Activated CD8-positive, alpha-beta T cell treated with anti-CD3 and anti-CD28 coated beads, Interleukin-2, amount 10 ng/mL, durations not matched to agents 7 days and 5 days (primary cell): ENCODE measurements around the gene CFD. TPM values are rescaled to one million over a fixed set of nuclear protein-coding genes. Genes with fewer than 3 reads are reported as not detected.
"Not testable (repeated sequence)": the region's sequence is repeated elsewhere in the genome, so short reads cannot be mapped to it uniquely, and the experiment has no call there.

Experiments
- ATAC-seq: fragments of 150-1000 bp; cut with Tn5 transposase; one replicate; pipeline ENCODE4 v1.10.0; 2021; ENCODE audit warnings: moderate library complexity
- CTCF ChIA-PET: fragments of 350-600 bp; sonication (Branson Sonifier 250); formaldehyde crosslinking; loops from one replicate; lab custom pipeline; 2021; ENCODE audit warnings: antibody characterized with exemption; lab: Charles Lee
- POLR2A ChIA-PET: fragments of 350-600 bp; sonication (Branson Sonifier 250); formaldehyde crosslinking; loops from one replicate; lab custom pipeline; 2021; ENCODE audit warnings: antibody characterized with exemption; lab: Charles Lee
- DNase-seq: peaks from one replicate; pipeline ENCODE4 v3.0.0-alpha.2; 2020
- H3K27ac Mint-ChIP-seq: one replicate; pipeline ENCODE4 v1.8.0; 2021; ENCODE audit warnings: mild to moderate bottlenecking, mixed read lengths
- H3K27me3 Mint-ChIP-seq: one replicate; pipeline ENCODE4 v1.8.0; 2021; ENCODE audit warnings: low read depth, mixed read lengths
- H3K36me3 Mint-ChIP-seq: one replicate; pipeline ENCODE4 v1.8.0; 2021; ENCODE audit warnings: low read depth, mixed read lengths
- H3K4me1 Mint-ChIP-seq: one replicate; pipeline ENCODE4 v1.8.0; 2021; ENCODE audit warnings: low read depth, mixed read lengths
- H3K4me3 Mint-ChIP-seq: one replicate; pipeline ENCODE4 v1.8.0; 2021; ENCODE audit warnings: mild to moderate bottlenecking, mixed read lengths
- H3K9me3 Mint-ChIP-seq: one replicate; pipeline ENCODE4 v1.8.0; 2022; ENCODE audit warnings: mixed read lengths; ENCODE audit not compliant: insufficient read depth
- total RNA-seq, 2 experiments: library from RNA; stranded (reverse); gene quantifications; one replicate each; pipeline ENCODE4 v1.2.3, GENCODE V29; 2021

The CFD gene
- total RNA-seq, 2 experiments from 2014 or later: 2.1 to 2.2 TPM

- H3K9me3 Mint-ChIP-seq, CTCF ChIA-PET, ATAC-seq, H3K36me3 Mint-ChIP-seq, H3K4me1 Mint-ChIP-seq, H3K4me3 Mint-ChIP-seq, H3K27ac Mint-ChIP-seq, DNase-seq: not testable (repeated sequence)
- POLR2A ChIA-PET: interaction anchor here (1.0 kb wide), 1 partner anchor 10 kb away, joined by 3 read pairs; no protein-coding TSS in a partner anchor
- H3K27me3 Mint-ChIP-seq: peaks cover 12% of the 10 kb centered on the region
These were observed 10.3 kb upstream of the CFD start for GRCh38 chr19:849195-849594.

DNA sequence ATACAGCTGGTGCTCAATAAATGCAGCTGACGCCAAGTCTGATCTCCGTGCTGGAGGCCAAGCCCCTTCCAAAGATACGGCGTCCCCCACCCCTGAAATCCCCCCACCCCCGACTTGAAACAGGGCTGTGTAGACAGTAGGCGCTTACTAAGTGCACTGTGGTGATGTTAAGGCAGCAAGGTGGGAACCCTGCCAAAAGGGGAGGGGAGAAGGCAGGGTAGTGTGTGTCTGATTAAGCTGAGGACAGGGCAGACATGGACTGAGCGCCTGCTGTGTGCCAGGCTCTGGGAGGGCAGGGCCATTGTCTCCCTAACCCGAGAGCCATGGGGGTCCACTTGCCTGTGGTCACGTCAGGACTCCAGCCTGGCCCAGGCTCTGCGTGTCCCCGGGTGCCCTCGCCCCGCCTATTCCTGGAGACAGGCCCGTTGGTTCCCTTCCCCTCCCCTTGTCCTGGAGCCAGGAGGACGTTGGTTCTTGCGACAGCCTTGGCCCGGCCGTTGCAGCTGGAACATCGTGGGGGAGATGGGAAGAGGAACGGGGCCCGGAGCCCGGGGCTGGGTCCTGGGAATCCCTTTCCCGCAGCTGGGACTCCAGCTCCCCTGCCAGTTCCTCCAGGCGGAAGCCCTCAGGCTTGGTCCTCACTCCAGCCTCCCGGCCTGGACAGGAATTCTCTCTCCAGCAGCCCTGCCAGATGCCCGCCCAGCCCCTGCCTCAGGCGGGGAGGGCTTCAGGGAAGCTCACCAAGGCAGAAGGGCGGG, 9.1 kb upstream of the CFD start:
- ChIA-PET CTCF (interaction anchor here (0.9 to 1.1 kb wide), 2 partner anchors 13 to 920 kb away, joined by 3 to 4 read pairs; no protein-coding TSS in a partner anchor), POLR2A (no interaction called here)
- H3K36me3 Mint-ChIP-seq: no peaks in the 10 kb centered on the region

GRCh38 chr19:850979-851335, 8.5 kb upstream of the CFD start:
- H3K4me1 Mint-ChIP-seq: no peaks in the 10 kb centered on the region
- no peaks in the 10 kb centered on the region for H3K9me3 Mint-ChIP-seq
- no peak overlapping the region for H3K4me3 Mint-ChIP-seq
- DNase-seq (no peak), ATAC-seq (no peak)
- H3K27me3 Mint-ChIP-seq: peaks cover 2% of the 10 kb centered on the region
- ChIA-PET POLR2A (no interaction called here), CTCF (interaction anchor here (1.1 kb wide), 1 partner anchor 12 kb away, joined by 4 read pairs; no protein-coding TSS in a partner anchor)
- no peaks in the 10 kb centered on the region for H3K36me3 Mint-ChIP-seq
- H3K27ac Mint-ChIP-seq: no peak overlapping the region

More for the DNA sequence above, 9.1 kb upstream of the CFD start:
- no peak overlapping the region for H3K4me3 Mint-ChIP-seq
- peaks cover 5% of the 10 kb centered on the region for H3K27me3 Mint-ChIP-seq
- ATAC-seq (peak; percentile 21), DNase-seq (no peak)
- H3K9me3 Mint-ChIP-seq: no peaks in the 10 kb centered on the region
- H3K4me1 Mint-ChIP-seq: no peaks in the 10 kb centered on the region
- no peak overlapping the region for H3K27ac Mint-ChIP-seq

GRCh38 chr19:852136-853013, 7.1 kb upstream of the CFD start, which contains the start of gene ELANE:
Gene ELANE (plus strand): TSS chr19:852303. CDS start chr19:852329, 26 bp downstream.
- ChIA-PET CTCF (no interaction called here), POLR2A (no interaction called here)
- no peaks in the 10 kb centered on the region for H3K9me3 Mint-ChIP-seq
- DNase-seq (no peak), ATAC-seq (no peak)
- no peaks in the 10 kb centered on the region for H3K4me1 Mint-ChIP-seq
- no peak within 1 kb of the TSS for H3K27ac Mint-ChIP-seq
- H3K36me3 Mint-ChIP-seq: no peaks in the 10 kb centered on the region
- no peaks in the 10 kb centered on the region for H3K27me3 Mint-ChIP-seq
- no peak within 1 kb of the TSS for H3K4me3 Mint-ChIP-seq

DNA sequence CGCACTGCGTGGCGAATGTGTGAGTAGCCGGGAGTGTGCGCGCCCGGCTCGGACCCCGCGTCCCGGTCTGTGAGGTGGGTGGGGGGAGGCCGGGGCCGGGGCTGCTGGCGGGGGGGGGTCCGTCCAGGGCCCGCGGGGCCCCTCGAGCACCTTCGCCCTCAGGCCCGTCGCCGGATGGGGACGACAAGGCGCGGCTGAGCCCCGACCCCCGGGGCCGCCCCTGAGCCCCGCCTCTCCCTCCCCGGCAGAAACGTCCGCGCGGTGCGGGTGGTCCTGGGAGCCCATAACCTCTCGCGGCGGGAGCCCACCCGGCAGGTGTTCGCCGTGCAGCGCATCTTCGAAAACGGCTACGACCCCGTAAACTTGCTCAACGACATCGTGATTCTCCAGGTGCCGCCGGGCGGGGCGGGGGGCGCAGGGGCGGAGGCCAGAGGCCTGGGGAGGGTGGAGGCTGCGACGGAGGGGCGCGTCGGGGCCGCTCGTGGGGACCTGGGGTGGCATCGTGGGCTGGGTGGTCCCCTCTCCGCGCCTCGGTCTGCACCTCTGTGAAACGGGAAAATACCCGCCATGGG, 6.4 kb upstream of the CFD start:
- Mint-ChIP-seq H3K36me3 (no peaks in the 10 kb centered on the region), H3K4me1 (no peaks in the 10 kb centered on the region), H3K9me3 (no peaks in the 10 kb centered on the region), H3K4me3 (no peak overlapping the region), H3K27ac (no peak overlapping the region), H3K27me3 (no peaks in the 10 kb centered on the region)
- no peak for ATAC-seq
- POLR2A ChIA-PET: no interaction called here
- CTCF ChIA-PET: no interaction called here
- no peak for DNase-seq

- DNase-seq, H3K27me3 Mint-ChIP-seq, ATAC-seq, H3K4me1 Mint-ChIP-seq, POLR2A ChIA-PET, H3K27ac Mint-ChIP-seq, H3K9me3 Mint-ChIP-seq, H3K4me3 Mint-ChIP-seq, CTCF ChIA-PET, H3K36me3 Mint-ChIP-seq: not testable (repeated sequence)
These were observed 5.7 kb upstream of the CFD start for GRCh38 chr19:853614-854220.

DNA sequence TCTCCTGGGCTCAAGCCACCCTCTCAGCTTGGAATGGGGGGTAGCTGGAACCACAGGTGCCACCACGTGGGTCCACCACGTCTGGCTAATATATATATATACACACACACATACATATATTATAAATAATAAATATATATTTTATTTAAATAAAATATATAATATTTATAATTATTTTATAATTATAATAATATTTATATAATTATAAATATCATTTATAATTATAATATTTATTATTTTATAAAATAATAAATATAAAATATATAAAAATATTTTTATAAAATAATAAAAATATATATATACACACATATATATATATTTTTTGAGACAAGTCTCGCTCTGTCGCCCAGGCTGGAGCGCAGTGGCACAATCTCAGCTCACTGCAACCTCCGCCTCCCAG, 4.9 kb upstream of the CFD start:
- no peak for ATAC-seq
- no peaks in the 10 kb centered on the region for H3K9me3 Mint-ChIP-seq
- H3K27me3 Mint-ChIP-seq: peaks cover 5% of the 10 kb centered on the region
- no peaks in the 10 kb centered on the region for H3K4me1 Mint-ChIP-seq
- H3K4me3 Mint-ChIP-seq: no peak overlapping the region
- CTCF ChIA-PET: no interaction called here
- POLR2A ChIA-PET: no interaction called here
- H3K27ac Mint-ChIP-seq: no peak overlapping the region
- H3K36me3 Mint-ChIP-seq: no peaks in the 10 kb centered on the region
- no peak for DNase-seq

DNA sequence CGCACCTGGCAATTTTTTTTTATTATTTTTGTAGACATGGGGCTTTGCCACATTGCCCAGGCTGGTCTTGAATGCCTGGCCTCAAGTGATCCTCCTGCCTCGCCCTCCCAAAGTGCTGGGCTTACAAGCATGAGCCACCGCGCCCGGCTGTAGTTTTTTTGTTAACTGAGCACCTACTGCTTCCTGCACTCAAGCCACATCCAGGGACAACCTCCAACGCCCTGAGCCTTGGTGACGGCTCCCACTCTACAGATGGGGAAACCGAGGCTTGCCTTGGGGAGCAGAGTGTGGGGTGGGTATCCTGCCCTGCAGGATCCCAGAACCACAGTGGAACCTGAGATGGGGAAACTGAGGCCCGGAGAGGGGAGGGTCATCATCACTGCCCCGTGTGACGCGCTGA, 4.3 kb upstream of the CFD start:
- H3K9me3 Mint-ChIP-seq: no peaks in the 10 kb centered on the region
- no peak overlapping the region for H3K4me3 Mint-ChIP-seq
- no peaks in the 10 kb centered on the region for H3K4me1 Mint-ChIP-seq
- DNase-seq (no peak), ATAC-seq (no peak)
- ChIA-PET CTCF (interaction anchor here (1.4 kb wide), 1 partner anchor 61 kb away, joined by 4 read pairs; no protein-coding TSS in a partner anchor), POLR2A (no interaction called here)
- H3K27me3 Mint-ChIP-seq: peaks cover 9% of the 10 kb centered on the region
- H3K36me3 Mint-ChIP-seq: no peaks in the 10 kb centered on the region
- no peak overlapping the region for H3K27ac Mint-ChIP-seq

DNA sequence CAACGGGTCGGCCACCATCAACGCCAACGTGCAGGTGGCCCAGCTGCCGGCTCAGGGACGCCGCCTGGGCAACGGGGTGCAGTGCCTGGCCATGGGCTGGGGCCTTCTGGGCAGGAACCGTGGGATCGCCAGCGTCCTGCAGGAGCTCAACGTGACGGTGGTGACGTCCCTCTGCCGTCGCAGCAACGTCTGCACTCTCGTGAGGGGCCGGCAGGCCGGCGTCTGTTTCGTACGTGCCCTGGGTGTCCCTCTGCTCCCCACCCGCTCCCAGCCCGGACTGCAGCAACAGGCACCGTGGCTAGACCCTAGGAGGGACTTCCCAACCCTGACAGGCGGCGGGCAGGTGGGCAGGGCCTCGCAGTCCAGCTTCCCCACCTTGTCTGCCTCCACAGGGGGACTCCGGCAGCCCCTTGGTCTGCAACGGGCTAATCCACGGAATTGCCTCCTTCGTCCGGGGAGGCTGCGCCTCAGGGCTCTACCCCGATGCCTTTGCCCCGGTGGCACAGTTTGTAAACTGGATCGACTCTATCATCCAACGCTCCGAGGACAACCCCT, 3.8 kb upstream of the CFD start:
- CTCF ChIA-PET: interaction anchor here (1.4 kb wide), 1 partner anchor 60 kb away, joined by 4 read pairs; no protein-coding TSS in a partner anchor
- H3K27me3 Mint-ChIP-seq: peaks cover 9% of the 10 kb centered on the region
- H3K27ac Mint-ChIP-seq: no peak overlapping the region
- no peak for ATAC-seq
- no peak for DNase-seq
- H3K36me3 Mint-ChIP-seq: no peaks in the 10 kb centered on the region
- no peaks in the 10 kb centered on the region for H3K9me3 Mint-ChIP-seq
- POLR2A ChIA-PET: no interaction called here
- H3K4me3 Mint-ChIP-seq: no peak overlapping the region
- no peaks in the 10 kb centered on the region for H3K4me1 Mint-ChIP-seq

GRCh38 chr19:858284-858683, 1.2 kb upstream of the CFD start:
- DNase-seq (no peak), ATAC-seq (no peak)
- H3K36me3 Mint-ChIP-seq: no peaks in the 10 kb centered on the region
- no peak overlapping the region for H3K27ac Mint-ChIP-seq
- H3K4me3 Mint-ChIP-seq: no peak overlapping the region
- no peaks in the 10 kb centered on the region for H3K9me3 Mint-ChIP-seq
- peaks cover 10% of the 10 kb centered on the region for H3K4me1 Mint-ChIP-seq
- ChIA-PET CTCF (interaction anchor here (0.9 to 2.3 kb wide), 2 partner anchors 52 to 62 kb away, joined by 4 to 13 read pairs; no protein-coding TSS in a partner anchor), POLR2A (interaction anchor here (0.6 kb wide), 2 partner anchors 35 to 182 kb away, joined by 3 read pairs; partner anchors contain the start of genes ABCA7, MED16 and RNU6-9)
- H3K27me3 Mint-ChIP-seq: peaks cover 14% of the 10 kb centered on the region

DNA sequence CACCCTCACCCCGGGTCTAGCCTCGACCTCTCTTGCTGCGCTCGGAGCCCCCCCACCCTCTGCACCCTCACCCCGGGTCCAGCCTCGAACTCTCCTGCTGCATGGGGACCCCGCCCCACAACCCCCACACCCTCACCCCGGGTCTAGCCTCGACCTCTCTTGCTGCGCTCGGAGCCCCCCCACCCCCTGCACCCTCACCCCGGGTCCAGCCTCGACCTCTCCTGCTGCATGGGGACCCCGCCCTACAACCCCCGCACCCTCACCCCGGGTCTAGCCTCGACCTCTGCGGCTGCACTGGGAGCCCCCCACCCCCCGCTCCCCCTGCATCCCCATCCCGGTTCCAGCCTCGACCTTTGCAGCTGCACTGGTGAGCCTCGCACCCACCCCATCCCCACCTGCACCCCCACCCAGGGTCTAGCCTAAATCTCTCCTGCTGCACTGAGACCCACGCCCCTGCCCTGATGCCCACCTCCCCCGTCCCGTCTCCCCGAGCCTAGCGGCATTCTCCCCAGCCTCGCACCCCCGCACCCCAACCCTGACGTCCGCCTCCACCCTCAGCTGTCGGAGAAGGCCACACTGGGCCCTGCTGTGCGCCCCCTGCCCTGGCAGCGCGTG, 1.8 kb downstream of the CFD start:
- ChIA-PET CTCF (no interaction called here), POLR2A (no interaction called here)
- Mint-ChIP-seq H3K9me3 (no peaks in the 10 kb centered on the region), H3K27me3 (peaks cover 14% of the 10 kb centered on the region), H3K27ac (no peak overlapping the region), H3K4me1 (peaks cover 18% of the 10 kb centered on the region), H3K4me3 (no peak overlapping the region), H3K36me3 (no peaks in the 10 kb centered on the region)
- ATAC-seq (no peak), DNase-seq (no peak)
